HG02973 (cell line): ENCODE results near the gene LENG9.
"Not testable (repeated sequence)": the region's sequence is repeated elsewhere in the genome, so short reads cannot be mapped to it uniquely, and the experiment has no call there.

Source experiments
- ATAC-seq: cut with Tn5 transposase; IDR thresholded peaks from one replicate; pipeline ENCODE4 v1.9.1; 2021; ENCODE audit warnings: moderate library complexity; ENCODE audit not compliant: unreplicated experiment

The LENG9 gene

DNA sequence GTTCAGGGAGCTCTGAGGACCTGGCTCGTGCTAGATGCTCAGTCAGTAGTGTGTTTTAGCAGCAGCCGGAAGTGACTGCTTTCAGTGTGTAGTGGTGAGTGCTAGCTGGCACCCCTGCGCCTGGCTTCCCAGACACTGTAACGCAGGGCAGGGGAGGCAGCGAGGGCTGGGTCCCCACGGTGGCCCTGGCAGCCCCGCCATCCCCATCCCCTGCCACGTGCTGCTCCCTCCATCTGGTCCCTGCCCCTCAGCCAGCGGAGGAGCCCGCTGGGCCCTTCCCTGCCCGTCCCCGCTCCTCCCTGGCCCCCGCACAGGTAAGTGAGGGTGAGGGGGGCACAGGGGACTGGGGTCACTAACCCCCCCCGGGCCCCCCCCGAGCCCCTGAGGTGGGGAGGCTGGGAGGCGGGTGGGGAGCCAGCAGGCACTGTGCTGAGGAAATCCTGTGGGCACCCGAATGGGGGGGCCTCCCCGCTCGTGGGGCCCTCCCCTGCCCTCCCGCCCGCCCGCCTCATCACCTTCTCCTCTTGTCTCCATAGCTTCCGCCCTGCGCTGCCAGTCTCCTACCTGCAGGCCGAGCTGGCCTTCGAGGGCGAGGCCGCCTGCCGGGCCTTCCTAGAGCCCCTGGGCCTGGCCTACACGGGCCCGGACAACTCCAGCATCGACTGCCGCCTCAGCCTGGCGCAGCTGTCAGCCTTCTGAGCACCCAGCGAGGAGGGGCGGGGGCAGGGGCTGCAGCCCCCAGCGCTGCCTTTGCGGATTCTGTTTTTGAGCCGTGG is 3.2 kb downstream of the LENG9 start:
- no peak for ATAC-seq

DNA sequence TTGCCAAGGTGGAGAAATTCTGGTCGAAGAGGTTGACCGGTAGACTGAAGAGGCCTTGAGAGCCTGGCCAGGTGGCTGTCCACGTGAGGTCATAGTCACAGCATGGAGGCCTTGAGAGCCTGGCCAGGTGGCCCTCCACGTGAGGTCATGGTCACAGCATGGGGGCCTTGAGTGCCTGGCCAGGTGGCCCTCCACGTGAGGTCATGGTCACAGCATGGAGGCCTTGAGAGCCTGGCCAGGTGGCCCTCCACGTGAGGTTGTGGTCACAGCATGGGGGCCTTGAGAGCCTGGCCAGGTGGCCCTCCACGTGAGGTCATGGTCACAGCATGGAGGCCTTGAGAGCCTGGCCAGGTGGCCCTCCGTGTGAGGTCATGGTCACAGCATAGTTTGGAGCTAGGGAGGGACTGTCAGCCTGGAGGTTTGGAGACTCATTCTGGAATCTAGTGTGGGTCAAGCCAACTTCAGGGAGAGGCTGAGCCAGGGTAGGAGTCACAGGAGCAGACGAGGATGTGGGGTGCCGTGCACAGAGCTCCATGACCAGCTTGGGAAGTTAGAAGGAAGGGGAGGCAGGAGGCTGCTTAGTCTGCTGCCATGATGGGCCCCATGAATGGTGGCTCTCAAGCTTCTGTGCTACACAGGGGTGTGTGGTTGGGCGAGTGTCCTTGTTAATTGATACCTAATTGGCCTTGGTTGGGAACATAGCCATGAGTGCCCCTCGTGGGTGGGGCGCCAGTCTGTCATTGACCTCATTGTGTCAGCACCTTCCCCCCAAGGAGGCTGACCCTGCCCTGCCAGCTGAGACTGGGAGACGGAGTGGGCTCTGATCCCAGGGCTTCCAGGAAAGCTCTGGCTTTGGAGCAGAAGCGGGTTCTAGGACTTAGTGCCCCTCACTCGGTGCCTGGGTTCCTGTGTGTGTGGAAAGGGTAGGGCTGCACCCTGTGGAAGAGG is 4.0 kb downstream of the LENG9 start:
- no peak for ATAC-seq

DNA sequence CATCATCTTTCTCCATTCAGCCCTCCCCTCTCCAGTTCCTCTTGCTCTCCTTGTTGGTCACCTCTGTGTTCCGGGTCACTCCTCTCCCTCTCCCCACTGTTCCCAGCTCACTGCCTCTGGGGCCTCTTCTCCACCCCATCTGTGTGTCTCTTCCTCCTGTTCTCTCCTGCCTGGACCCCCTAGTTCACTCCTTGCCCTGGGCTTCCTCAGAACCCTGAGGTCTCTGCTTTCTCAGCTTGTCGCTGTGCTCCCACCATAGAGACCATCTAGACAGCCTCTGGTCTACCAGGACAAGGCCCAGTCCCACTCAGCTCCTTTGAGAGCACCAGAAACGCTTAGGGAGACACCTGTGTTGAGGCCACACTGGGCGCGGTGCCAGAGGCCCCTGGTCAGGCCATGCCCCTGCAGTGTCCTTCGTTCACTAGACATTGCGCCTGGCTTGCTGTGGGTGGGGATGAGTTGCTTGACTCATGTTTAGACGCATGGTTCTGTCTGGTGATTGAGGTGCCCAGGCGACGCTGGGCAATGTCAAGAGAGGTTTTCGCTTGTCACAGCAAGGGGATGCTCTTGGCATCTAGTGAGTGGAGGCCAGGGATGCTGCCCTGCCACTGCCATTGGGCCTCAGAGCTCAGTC is 4.8 kb downstream of the LENG9 start:
- no peak for ATAC-seq

DNA sequence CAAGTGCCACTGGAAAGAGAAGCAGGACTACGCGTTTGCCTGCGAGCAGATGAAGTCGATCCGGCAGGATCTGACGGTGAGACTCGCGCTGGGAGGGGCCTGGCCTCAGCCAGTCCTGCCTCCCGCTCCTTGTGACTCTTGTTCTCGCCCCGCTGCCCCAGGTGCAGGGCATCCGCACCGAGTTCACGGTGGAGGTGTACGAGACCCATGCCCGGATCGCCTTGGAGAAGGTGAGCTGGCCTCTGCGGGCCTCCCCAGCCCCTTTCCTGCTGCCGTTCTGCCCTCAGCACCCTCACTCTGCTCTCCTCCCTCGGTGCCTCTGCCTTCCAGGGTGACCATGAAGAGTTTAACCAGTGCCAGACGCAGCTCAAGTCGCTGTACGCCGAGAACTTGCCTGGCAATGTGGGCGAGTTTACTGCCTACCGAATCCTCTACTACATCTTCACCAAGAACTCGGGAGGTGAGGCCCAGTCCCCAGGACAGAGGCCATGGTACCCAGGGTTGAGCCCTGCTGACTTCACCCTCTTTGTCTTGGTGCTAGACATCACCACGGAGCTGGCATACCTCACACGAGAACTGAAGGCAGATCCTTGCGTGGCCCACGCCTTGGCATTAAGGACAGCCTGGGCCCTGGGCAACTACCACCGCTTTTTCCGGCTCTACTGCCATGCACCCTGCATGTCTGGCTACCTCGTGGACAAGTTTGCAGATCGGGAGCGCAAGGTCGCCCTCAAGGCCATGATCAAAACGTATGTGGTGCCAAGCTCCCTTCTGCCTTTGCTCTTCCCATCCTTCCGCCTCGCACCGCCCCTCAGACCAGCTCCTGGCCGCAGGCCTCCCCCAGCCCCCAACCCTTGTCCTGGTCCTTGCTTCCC is 5.6 kb downstream of the LENG9 start:
- ATAC-seq, result no peak

DNA sequence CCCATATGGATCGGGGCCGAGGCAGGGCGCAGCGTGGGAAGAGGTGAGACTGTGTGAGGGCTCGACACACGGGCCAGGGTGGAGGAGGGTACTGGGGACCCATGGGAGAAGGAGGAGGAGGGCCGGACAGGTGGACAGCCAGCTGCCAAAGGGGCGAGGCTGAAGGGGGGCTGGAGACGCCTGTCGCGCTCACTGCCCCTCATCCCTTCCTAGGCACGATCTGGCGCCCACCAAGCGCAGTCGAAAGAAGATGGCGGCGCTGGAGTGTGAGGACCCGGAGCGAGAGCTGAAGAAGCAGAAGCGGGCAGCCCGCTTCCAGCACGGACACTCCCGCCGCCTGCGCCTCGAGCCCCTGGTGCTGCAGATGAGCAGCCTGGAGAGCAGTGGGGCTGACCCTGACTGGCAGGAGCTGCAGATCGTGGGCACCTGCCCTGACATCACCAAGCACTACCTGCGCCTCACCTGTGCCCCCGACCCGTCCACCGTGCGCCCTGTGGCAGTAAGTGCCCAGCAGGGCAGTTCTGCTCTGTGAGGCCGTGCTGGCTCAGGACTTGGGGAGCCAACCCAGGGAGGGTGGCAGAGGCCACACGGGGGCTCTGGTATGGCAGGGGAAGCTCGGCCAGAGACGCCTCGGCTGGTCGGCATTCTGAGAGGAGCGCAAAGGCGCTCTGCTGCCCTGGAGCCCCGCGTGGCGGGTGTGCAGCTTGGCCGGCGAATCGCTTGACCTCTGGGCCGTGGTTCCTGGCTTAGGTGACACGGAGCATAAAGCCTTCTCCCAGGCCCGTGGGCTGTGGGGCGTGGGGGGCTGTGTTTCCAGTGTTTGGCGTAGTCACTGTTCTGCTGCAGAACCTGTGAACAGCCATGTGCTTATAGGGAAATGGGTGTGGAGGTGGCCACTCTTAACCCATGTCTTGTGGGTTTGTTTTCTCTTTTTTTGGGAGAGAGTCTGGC is 6.9 kb downstream of the LENG9 start:
- no peak for ATAC-seq

DNA sequence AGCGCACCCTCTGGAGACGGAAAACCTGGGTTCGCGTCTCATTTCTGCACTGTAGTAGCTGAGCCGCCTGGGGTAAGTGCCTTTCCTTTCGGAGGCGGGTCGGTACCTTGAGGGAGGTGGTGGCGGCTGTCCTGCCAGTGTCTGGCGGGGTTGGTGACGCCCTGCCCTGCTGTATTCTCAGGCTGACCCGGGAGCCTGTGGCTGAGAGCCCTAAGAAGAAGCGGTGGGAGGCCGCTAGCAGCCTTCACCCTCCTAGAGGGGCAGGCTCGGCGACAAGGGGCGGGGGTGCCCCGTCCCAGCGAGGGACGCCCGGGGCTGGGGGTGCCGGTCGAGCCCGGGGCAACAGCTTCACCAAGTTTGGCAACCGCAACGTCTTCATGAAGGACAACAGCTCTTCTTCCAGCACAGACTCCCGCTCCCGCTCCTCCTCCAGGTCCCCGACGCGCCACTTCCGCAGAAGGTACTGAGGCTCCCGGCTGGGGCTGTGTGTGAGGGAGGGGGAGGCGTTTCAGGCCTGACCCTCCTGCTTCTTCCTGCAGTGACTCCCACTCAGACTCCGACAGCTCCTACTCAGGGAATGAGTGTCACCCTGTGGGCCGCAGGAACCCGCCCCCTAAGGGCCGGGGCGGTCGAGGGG is 7.7 kb downstream of the LENG9 start:
- ATAC-seq, result no peak

DNA sequence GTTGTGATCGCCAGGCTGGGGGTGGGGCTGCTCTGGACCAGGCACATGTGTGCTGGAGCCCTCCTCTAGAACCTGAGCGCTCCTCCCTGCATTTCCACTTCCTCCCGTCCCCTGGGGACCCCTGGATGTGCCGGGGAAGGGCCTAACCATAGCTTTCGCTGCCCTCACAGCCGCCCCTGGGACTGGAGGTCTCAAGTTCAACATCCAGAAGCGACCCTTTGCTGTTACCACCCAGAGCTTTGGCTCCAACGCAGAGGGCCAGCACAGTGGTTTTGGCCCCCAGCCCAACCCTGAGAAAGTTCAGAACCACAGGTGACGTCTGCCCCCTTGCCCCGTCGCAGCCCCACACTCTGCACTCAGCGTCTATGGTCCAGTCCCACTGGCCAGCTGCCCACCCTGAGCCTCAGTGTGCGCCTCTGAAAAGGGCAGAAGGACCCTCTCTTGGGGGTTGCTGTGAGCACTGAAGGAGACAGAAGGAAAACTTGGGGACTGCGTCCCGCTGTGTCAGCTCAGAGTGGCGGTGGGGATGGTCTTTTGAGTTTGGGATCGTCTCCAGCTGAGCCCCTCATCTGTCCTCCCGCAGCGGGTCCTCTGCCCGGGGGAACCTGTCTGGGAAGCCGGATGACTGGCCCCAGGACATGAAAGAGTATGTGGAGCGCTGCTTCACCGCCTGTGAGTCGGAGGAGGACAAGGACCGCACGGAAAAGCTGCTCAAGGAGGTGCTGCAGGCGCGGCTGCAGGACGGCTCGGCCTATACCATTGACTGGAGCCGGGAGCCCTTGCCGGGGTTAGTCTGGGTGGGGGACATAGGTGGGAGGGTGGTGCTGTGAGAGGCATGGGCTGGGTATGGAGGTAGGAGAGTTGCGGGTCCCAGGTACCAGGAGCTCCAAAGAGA is 8.6 kb downstream of the LENG9 start:
- no peak for ATAC-seq

DNA sequence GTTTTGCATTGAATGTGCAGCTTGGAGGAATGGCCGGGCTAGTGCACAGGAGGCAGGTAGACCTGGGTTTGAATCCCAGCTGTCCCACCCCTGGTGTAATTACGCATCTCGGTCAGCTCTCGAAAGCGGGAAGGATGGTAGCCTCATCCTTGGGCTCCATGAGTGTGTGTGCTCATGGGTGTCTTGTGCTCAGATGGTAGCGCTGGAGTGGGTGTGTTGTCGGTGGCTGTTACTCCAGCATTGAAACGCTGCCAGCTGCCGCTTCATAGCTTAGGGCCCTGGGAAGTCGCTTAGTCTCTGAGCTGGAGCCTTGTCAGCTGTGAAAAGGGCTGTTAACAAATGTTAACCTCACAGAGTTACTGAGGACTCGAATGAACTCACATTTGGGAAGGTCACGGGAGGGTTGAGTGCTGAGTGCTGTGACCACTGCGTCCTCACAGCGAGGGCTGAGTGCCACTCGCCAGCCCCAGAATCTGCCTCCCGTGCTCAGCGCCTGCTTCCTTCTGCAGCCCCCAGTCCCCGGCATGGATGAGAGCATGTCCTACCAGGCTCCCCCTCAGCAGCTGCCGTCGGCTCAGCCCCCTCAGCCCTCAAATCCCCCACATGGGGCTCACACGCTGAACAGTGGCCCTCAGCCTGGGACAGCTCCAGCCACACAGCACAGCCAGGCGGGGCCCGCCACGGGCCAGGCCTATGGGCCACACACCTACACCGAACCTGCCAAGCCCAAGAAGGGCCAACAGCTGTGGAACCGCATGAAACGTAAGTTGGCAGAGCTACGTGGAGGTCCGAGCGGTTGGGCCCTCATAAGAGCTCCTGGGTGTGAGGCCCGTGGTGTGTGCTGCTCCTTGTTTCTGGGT is 9.4 kb downstream of the LENG9 start:
- ATAC-seq, result no peak

DNA sequence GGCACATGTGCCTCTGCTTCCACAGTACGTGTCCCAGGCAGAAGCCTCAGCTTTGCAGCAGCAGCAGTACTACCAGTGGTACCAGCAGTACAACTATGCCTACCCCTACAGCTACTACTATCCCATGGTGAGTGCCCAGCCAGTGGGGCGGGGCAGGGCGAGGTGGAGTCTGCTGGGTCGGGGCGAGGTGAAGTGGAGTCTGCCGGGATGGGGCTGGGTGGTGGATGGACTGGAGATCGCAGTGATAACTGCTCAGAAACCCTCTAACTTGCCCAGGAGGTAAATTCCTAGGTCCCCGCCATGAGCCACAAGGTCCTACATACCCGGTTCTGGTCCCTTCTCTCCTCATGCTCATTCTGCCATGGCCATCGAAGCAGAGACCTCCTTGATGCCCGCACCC is 11.0 kb downstream of the LENG9 start:
- ATAC-seq, result no peak

DNA sequence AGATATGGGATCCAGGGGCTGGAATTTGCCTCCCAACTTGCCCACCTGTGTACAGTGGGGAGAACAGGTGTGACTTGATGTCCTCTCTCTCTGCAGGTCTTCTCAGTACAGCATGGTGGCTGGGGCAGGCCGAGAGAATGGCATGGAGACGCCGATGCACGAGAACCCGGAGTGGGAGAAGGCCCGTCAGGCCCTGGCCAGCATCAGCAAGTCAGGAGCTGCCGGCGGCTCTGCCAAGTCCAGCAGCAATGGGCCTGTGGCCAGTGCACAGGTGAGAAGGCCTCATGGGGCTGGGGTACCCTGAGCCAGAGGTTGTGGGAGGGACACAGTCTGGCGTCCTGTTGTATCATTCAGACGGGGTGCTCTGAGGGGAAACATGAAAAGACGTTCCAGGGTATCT is 11.6 kb downstream of the LENG9 start:
- no peak for ATAC-seq

DNA sequence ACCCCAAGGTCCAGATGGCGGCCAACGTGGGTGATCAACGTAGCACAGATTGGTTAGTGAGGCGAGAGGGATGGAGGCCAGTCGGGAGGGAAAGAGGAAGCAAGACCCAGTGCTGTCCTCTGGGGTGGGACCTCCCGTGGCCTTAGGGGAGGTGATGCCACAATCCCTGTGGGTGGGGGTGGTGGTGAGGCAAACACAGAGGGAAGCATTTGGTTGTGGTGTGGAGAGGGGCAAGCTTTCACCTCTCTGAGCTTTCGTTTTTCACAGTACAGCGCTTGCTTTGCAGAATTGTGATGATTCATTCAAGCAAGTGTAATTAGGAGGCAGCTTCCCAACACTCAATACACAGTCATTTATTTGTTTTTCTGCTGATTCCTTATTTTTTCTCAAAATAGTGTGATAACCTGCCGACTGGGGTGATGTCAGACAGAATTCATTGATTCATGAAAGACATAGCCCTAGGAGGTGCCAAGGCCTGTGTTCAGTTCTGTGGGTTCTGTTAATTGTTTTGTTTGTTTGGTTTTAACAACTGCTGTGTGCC is 12.2 kb downstream of the LENG9 start:
- ATAC-seq, result no peak

DNA sequence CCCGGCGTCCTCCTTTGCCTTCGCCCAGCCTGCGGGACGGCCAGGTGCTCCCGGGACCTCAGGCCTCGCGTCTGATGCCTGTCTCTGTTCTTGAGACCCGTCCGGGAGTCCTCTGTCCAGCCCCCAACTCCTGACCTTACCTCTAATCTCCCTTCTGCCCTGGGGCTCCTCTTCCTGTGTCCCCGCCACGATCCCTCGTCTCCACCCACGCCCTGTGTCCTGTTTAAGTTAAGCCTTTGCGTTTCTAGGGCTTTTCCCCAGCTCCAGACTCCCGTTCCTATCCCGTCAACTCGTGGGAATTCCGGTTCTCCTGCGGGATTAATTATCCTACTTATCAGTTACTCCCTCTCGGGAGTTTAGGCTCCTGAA is 13.9 kb downstream of the LENG9 start:
- ATAC-seq, result no peak

DNA sequence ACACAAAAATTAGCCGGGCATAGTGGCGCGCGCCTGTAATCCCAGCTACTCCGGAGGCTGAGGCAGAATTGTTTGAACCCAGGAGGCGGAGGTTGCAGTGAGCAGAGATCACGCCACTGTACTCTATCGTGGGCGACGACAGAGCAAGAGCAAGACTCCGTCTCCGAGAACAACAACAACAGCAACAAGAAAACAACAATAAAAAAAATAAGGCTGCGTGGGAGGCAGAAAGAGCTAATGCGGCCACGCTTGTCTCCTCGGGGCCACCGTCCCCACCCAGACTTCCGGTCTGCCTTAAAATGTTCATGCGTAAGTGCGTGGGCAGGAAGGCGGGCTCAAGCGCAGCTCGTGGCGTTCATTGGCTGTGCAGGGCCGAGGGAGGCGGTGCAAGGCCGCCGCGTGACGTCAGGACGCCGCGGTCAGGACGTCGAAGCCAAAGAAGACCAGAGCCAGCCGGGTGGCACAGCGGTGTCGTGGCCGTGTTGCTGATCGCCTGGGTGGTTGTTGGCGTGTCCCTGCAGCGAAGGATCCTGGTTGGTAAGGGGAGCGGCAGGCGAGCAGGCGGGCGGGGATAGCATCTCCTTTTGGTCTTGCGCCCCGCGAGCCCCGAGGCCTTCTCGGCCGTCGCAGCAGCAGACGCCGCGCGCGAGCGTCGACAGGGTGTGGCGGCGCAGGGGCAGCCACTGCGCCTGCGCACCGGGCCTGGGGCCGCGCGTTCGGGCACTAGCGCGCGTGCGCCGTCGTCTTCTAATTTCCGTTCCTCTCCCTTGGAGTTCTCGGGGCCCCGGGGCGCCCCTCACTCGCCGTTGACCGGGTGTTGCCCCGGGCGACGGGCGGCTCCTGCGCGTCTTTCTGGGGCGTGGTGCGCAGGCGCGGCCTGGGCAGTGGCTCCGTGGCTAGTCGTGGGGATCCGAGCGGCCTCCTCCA is 14.5 kb downstream of the LENG9 start, which contains the start of gene LENG8:
Gene LENG8 (plus strand): TSS at position 426 of the 927 bp plus-strand sequence. CDS start 2,146 bp downstream, outside the sequence.
- ATAC-seq, result peak; percentile 82

DNA sequence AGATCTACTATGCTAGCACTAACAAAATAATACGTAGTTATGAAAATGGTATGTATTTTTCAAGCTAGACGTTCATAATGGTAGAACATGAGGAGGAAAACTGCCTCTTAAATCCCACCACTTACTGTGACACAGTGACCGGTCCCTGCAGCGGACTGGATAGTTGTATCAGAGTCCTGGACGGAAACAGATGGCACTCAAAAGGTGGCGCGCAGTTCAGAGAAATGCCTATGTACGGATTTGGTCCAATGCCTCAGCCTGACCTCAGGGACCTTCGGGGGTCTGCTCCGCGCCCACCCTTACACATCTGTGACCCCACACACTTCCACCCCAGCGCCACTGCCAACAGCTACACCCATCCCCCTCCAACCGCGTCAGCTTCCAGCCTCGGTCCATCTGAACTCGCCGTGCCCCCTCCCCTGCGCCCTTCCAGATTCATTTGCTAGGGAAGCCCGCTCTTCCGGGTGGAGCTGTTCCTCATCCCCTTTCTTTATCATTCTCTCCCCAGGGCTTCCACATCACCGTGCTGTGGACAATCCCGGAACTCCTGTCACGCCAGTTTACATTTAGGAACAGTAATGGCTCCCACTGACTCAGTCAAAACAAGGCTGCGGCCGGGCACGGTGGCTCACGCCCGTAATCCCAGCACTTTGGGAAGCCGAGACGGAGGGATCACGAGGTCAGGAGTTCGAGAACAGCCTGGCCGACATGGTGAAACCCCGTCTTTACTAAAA is 15.4 kb downstream of the LENG9 start:
- ATAC-seq, result no peak

DNA sequence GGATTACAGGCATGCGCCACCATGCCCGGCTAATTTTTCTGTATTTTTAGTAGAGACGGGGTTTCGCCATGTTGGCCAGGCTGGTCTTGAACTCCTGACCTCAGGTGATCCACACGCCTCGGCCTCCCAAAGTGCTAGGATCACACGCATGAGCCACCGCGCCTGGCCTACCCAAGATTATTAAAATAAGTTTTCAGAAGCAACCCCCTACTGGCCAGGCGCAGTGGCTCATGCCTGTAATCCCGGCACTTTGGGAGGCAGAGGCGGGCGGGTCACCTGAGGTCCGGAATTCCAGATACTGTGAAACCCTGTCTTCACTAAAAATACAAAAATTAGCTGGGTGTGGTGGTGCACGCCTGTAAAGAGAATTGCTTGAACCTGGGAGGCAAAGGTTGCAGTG is 17.2 kb downstream of the LENG9 start:
- ATAC-seq, result not testable (repeated sequence)
